UCSD-AML1 (cell line): ENCODE measurements around the gene NRIP2.
"Not testable (repeated sequence)": the region's sequence is repeated elsewhere in the genome, so short reads cannot be mapped to it uniquely, and the experiment has no call there.

Source experiments
- DNase-seq: peaks from one replicate; lab custom pipeline; 2025; ENCODE audit not compliant: unreplicated experiment; lab: John Stamatoyannopoulos, UW

Gene NRIP2

GRCh38 chr12:2834581-2835491, at the start of gene NRIP2:
Gene NRIP2, minus strand, starts transcription at chr12:2835035. Its CDS starts 52 bp downstream, at chr12:2834983.
- DNase-seq: no peak

- no peak for DNase-seq
Observed at GRCh38 chr12:2879853-2880252, 45.0 kb upstream of the NRIP2 start.

GRCh38 chr12:2877953-2878732, 43.3 kb upstream of the NRIP2 start:
- peak; percentile 19 for DNase-seq

- DNase-seq: peak; percentile 86
Observed at GRCh38 chr12:2877047-2877952, 42.5 kb upstream of the NRIP2 start, which contains the start of the genes FOXM1 and RHNO1. Gene FOXM1, minus strand, starts transcription at chr12:2877174. Its CDS starts 2,696 bp downstream, at chr12:2874478. Gene RHNO1, plus strand, starts transcription at chr12:2877223. Its CDS starts 8,144 bp downstream, at chr12:2885367.

- DNase-seq: no peak
Observed at GRCh38 chr12:2876431-2877046, 41.7 kb upstream of the NRIP2 start.

GRCh38 chr12:2868986-2869632, 34.3 kb upstream of the NRIP2 start:
- not testable (repeated sequence) for DNase-seq

GRCh38 chr12:2864198-2864597, 29.4 kb upstream of the NRIP2 start:
- DNase-seq: no peak

GRCh38 chr12:2863402-2863801, 28.6 kb upstream of the NRIP2 start:
- DNase-seq: not testable (repeated sequence)

GRCh38 chr12:2862876-2863275, 28.0 kb upstream of the NRIP2 start:
- no peak for DNase-seq

GRCh38 chr12:2860170-2860569, 25.3 kb upstream of the NRIP2 start:
- DNase-seq: no peak

GRCh38 chr12:2858944-2859421, 24.1 kb upstream of the NRIP2 start:
- no peak for DNase-seq

- no peak for DNase-seq
Observed at GRCh38 chr12:2858334-2858733, 23.5 kb upstream of the NRIP2 start.

GRCh38 chr12:2857576-2857975, 22.7 kb upstream of the NRIP2 start:
- no peak for DNase-seq

GRCh38 chr12:2857021-2857431, 22.2 kb upstream of the NRIP2 start, which contains the start of gene TEX52:
Gene TEX52, minus strand, starts transcription at chr12:2857039. Its CDS starts 13 bp downstream, at chr12:2857026.
- no peak for DNase-seq

- DNase-seq: no peak
Observed at GRCh38 chr12:2856051-2856450, 21.2 kb upstream of the NRIP2 start.

GRCh38 chr12:2855546-2855945, 20.7 kb upstream of the NRIP2 start:
- no peak for DNase-seq

- no peak for DNase-seq
Observed at GRCh38 chr12:2854669-2855453, 20.0 kb upstream of the NRIP2 start.

GRCh38 chr12:2853626-2854025, 18.8 kb upstream of the NRIP2 start:
- DNase-seq: peak; percentile 35

GRCh38 chr12:2851931-2852330, 17.1 kb upstream of the NRIP2 start:
- no peak for DNase-seq
